HG02798 (cell line): ENCODE results near the gene KRT4.

Experiments used
- ATAC-seq: cut with Tn5 transposase; IDR thresholded peaks from one replicate; pipeline ENCODE4 v1.9.1; 2021; ENCODE audit warnings: mild to moderate bottlenecking; ENCODE audit not compliant: unreplicated experiment, poor library complexity

Gene KRT4

GRCh38 chr12:52823761-52824450, 10.0 kb upstream of the KRT4 start:
- ATAC-seq: no peak

GRCh38 chr12:52822771-52823510, 9.0 kb upstream of the KRT4 start:
- ATAC-seq: no peak

GRCh38 chr12:52821826-52822660, 8.1 kb upstream of the KRT4 start:
- no peak for ATAC-seq

GRCh38 chr12:52821071-52821730, 7.3 kb upstream of the KRT4 start:
- ATAC-seq: no peak

GRCh38 chr12:52820521-52820920, 6.6 kb upstream of the KRT4 start:
- ATAC-seq: no peak

GRCh38 chr12:52819731-52820510, 6.0 kb upstream of the KRT4 start:
- ATAC-seq: no peak

GRCh38 chr12:52818887-52819420, 5.0 kb upstream of the KRT4 start:
- ATAC-seq: no peak

- ATAC-seq: no peak
Measured at GRCh38 chr12:52818388-52818787, 4.5 kb upstream of the KRT4 start.

GRCh38 chr12:52817699-52818238, 3.9 kb upstream of the KRT4 start:
- ATAC-seq: no peak

- ATAC-seq: no peak
Measured at GRCh38 chr12:52817003-52817698, 3.2 kb upstream of the KRT4 start.

GRCh38 chr12:52815676-52816588, 2.0 kb upstream of the KRT4 start:
- ATAC-seq: no peak

- ATAC-seq: no peak
Measured at GRCh38 chr12:52815161-52815560, 1.2 kb upstream of the KRT4 start.

GRCh38 chr12:52814710-52815155, 817 bp upstream of the KRT4 start:
- no peak for ATAC-seq

- no peak for ATAC-seq
Measured at GRCh38 chr12:52813203-52813819, 605 bp downstream of the KRT4 start.

GRCh38 chr12:52812749-52813148, 1.2 kb downstream of the KRT4 start:
- no peak for ATAC-seq

GRCh38 chr12:52812073-52812400, 1.9 kb downstream of the KRT4 start:
- no peak for ATAC-seq
